ENCODE measurements around the gene ZDHHC11B. TPM values are rescaled to one million over a fixed set of nuclear protein-coding genes. Genes with fewer than 3 reads are reported as not detected.

Gene ZDHHC11B
- total RNA-seq, 8 experiments from 2014 or later = 0.24 to 8.6 (median 3.3) TPM; not detected in 1

- Histone ChIP-seq H3K4me1 (replicated peaks in 1 of 2) (peaks cover 16 to 32% of the 10 kb centered on the region in 2 donors), H3K4me3 (no peak overlapping the region), H3K27ac (peak overlapping the region in 1 of 2 donors; percentile 58)
- in situ Hi-C loops (cut with MboI; ENCODE audit: low pct_unique_long_range_greater_than_20kb in 2 of 9, low sequenced_read_pairs in 9 of 9, unreplicated experiment in 9 of 9) = loop anchor here in 2 of 9 experiments (25.0 kb wide), 1 partner anchor 215 kb away; the partner anchor contains the start of genes BRD9 (in 2 of the 2) and TRIP13 (in 2 of the 2)
- peak; percentile 52 to 74 (median 64) for ATAC-seq (replicated peaks in 6 of 8)
- 0 to 28% (median 4%) methylated on average over 1 to 18 of the region's 27 CpGs; no CpG with 5 or more reads in 3 of the 10 experiments for WGBS, 10 experiments
Measured at GRCh38 chr5:672329-673160, 112.0 kb downstream of the ZDHHC11B start.

- WGBS, 10 experiments = 0 to 60% (median 10%) methylated on average over 1 to 2 of the region's 27 CpGs; no CpG with 5 or more reads in 7 of the 10 experiments
- no peak overlapping the region for H3K4me3 ChIP-seq
- peak overlapping the region in 1 of 2 donors; percentile 58 for H3K27ac ChIP-seq
- peaks cover 16 to 32% of the 10 kb centered on the region in 2 donors for H3K4me1 ChIP-seq (replicated peaks in 1 of 2)
- in situ Hi-C loops (cut with MboI; ENCODE audit: low pct_unique_long_range_greater_than_20kb in 2 of 9, low sequenced_read_pairs in 9 of 9, unreplicated experiment in 9 of 9) = loop anchor here in 2 of 9 experiments (25.0 kb wide), 1 partner anchor 216 kb away; the partner anchor contains the start of genes BRD9 (in 2 of the 2) and TRIP13 (in 2 of the 2)
- peak; percentile 60 to 81 (median 70) for ATAC-seq (replicated peaks in 6 of 8)
Measured at GRCh38 chr5:671459-672328, 112.8 kb downstream of the ZDHHC11B start.

- Histone ChIP-seq H3K4me1 (replicated peaks in 1 of 2) (peaks cover 16 to 28% of the 10 kb centered on the region in 2 donors), H3K4me3 (no peak overlapping the region), H3K27ac (no peak overlapping the region)
- in situ Hi-C loops (cut with MboI; ENCODE audit: low pct_unique_long_range_greater_than_20kb in 2 of 9, low sequenced_read_pairs in 9 of 9, unreplicated experiment in 9 of 9) = loop anchor here in 2 of 9 experiments (25.0 kb wide), 1 partner anchor 217 kb away; the partner anchor contains the start of genes BRD9 (in 2 of the 2) and TRIP13 (in 2 of the 2)
- WGBS, 10 experiments = 100% methylated on average over 1 of the region's 33 CpGs; no CpG with 5 or more reads in 9 of the 10 experiments
- ATAC-seq (replicated peaks in 6 of 8) = no peak
Measured at GRCh38 chr5:670396-671270, 113.9 kb downstream of the ZDHHC11B start.

GRCh38 chr5:669842-670395 is 114.6 kb downstream of the ZDHHC11B start:
- in situ Hi-C loops (cut with MboI; ENCODE audit: low pct_unique_long_range_greater_than_20kb in 2 of 9, low sequenced_read_pairs in 9 of 9, unreplicated experiment in 9 of 9) = loop anchor here in 3 of 9 experiments (10.0 to 25.0 kb wide), 2 partner anchors 217 to 235 kb away; partner anchors contain the start of genes BRD9 (in 2 of the 3) and TRIP13 (in 2 of the 3)

GRCh38 chr5:669111-669841 is 115.3 kb downstream of the ZDHHC11B start:
- H3K4me1 ChIP-seq (replicated peaks in 1 of 2) = peaks cover 16 to 24% of the 10 kb centered on the region in 2 donors

More at GRCh38 chr5:669842-670395, 114.6 kb downstream of the ZDHHC11B start:
- H3K27ac ChIP-seq = no peak overlapping the region
- no peak for ATAC-seq (replicated peaks in 6 of 8)
- H3K4me1 ChIP-seq (replicated peaks in 1 of 2) = peaks cover 16 to 28% of the 10 kb centered on the region in 2 donors
- 83% methylated on average over 2 of the region's 22 CpGs; no CpG with 5 or more reads in 9 of the 10 experiments for WGBS, 10 experiments
- no peak overlapping the region for H3K4me3 ChIP-seq

GRCh38 chr5:668283-668995 is 116.1 kb downstream of the ZDHHC11B start:
- no peak for ATAC-seq (replicated peaks in 6 of 8)
- in situ Hi-C loops (cut with MboI; ENCODE audit: low pct_unique_long_range_greater_than_20kb in 2 of 9, low sequenced_read_pairs in 9 of 9, unreplicated experiment in 9 of 9) = loop anchor here in 3 of 9 experiments (10.0 to 25.0 kb wide), 2 partner anchors 219 to 236 kb away; partner anchors contain the start of genes BRD9 (in 2 of the 3) and TRIP13 (in 2 of the 3)
- H3K27ac ChIP-seq = no peak overlapping the region
- H3K4me1 ChIP-seq (replicated peaks in 1 of 2) = peaks cover 15 to 16% of the 10 kb centered on the region in 2 donors
- H3K4me3 ChIP-seq = no peak overlapping the region
- 79 to 100% (median 100%) methylated on average over 1 to 9 of the region's 44 CpGs; no CpG with 5 or more reads in 5 of the 10 experiments for WGBS, 10 experiments

More at GRCh38 chr5:669111-669841, 115.3 kb downstream of the ZDHHC11B start:
- Histone ChIP-seq H3K4me3 (no peak overlapping the region), H3K27ac (no peak overlapping the region)
- 61 to 90% methylated on average over 2 to 3 of the region's 40 CpGs; no CpG with 5 or more reads in 8 of the 10 experiments for WGBS, 10 experiments
- in situ Hi-C loops (cut with MboI; ENCODE audit: low pct_unique_long_range_greater_than_20kb in 2 of 9, low sequenced_read_pairs in 9 of 9, unreplicated experiment in 9 of 9) = loop anchor here in 3 of 9 experiments (10.0 to 25.0 kb wide), 2 partner anchors 218 to 236 kb away; partner anchors contain the start of genes BRD9 (in 2 of the 3) and TRIP13 (in 2 of the 3)
- ATAC-seq (replicated peaks in 6 of 8) = peak in 3 of 8 experiments; percentile 3 to 20 (median 6)

- Histone ChIP-seq H3K4me3 (no peak overlapping the region), H3K27ac (no peak overlapping the region), H3K4me1 (replicated peaks in 1 of 2) (peaks cover 2 to 3% of the 10 kb centered on the region in 2 donors)
- no peak for ATAC-seq (replicated peaks in 6 of 8)
- in situ Hi-C loops (cut with MboI; ENCODE audit: low pct_unique_long_range_greater_than_20kb in 2 of 9, low sequenced_read_pairs in 9 of 9, unreplicated experiment in 9 of 9) = loop anchor here in 3 of 9 experiments (10.0 to 25.0 kb wide), 2 partner anchors 220 to 238 kb away; partner anchors contain the start of genes BRD9 (in 2 of the 3) and TRIP13 (in 2 of the 3)
- WGBS, 10 experiments = 79 to 100% (median 95%) methylated on average over 1 to 10 of the region's 13 CpGs; no CpG with 5 or more reads in 2 of the 10 experiments
Measured at GRCh38 chr5:666816-667498, 117.6 kb downstream of the ZDHHC11B start.

GRCh38 chr5:665956-666711 is 118.4 kb downstream of the ZDHHC11B start:
- no peaks in the 10 kb centered on the region for H3K4me1 ChIP-seq (replicated peaks in 1 of 2)
- no peak for ATAC-seq (replicated peaks in 6 of 8)
- WGBS, 10 experiments = 87 to 88% methylated on average over 3 to 6 of the region's 40 CpGs; no CpG with 5 or more reads in 8 of the 10 experiments
- in situ Hi-C loops (cut with MboI; ENCODE audit: low pct_unique_long_range_greater_than_20kb in 2 of 9, low sequenced_read_pairs in 9 of 9, unreplicated experiment in 9 of 9) = loop anchor here in 3 of 9 experiments (10.0 to 25.0 kb wide), 2 partner anchors 221 to 239 kb away; partner anchors contain the start of genes BRD9 (in 2 of the 3) and TRIP13 (in 2 of the 3)
- no peak overlapping the region for H3K27ac ChIP-seq
- no peak overlapping the region for H3K4me3 ChIP-seq

GRCh38 chr5:665541-665955 is 119.0 kb downstream of the ZDHHC11B start:
- Histone ChIP-seq H3K4me3 (no peak overlapping the region), H3K4me1 (replicated peaks in 1 of 2) (no peaks in the 10 kb centered on the region), H3K27ac (no peak overlapping the region)
- ATAC-seq (replicated peaks in 6 of 8) = no peak
- in situ Hi-C loops (cut with MboI; ENCODE audit: low pct_unique_long_range_greater_than_20kb in 2 of 9, low sequenced_read_pairs in 9 of 9, unreplicated experiment in 9 of 9) = loop anchor here in 3 of 9 experiments (10.0 to 25.0 kb wide), 2 partner anchors 222 to 239 kb away; partner anchors contain the start of genes BRD9 (in 2 of the 3) and TRIP13 (in 2 of the 3)
- no CpG with 5 or more reads among the region's 8 CpGs for WGBS, 10 experiments
